Neural cell (in vitro differentiated cells): Measurements from ENCODE around the gene AHNAK.

Source experiments
- EP300 ChIP-seq: fragments of 450-650 bp; conservative IDR thresholded peaks from 2 replicates; pipeline ENCODE4 v1.6.1; 2014; ENCODE audit warnings: antibody characterized with exemption, mild to moderate bottlenecking, moderate library complexity; ENCODE audit not compliant: poor library complexity, severe bottlenecking
- MXI1 ChIP-seq: fragments of 450-650 bp; conservative IDR thresholded peaks from 2 replicates; pipeline ENCODE4 v1.6.1; 2014; ENCODE audit warnings: antibody characterized with exemption, mild to moderate bottlenecking; ENCODE audit not compliant: poor library complexity, severe bottlenecking
- SMC3 ChIP-seq: fragments of 450-650 bp; conservative IDR thresholded peaks from 2 replicates; pipeline ENCODE4 v1.6.1; 2014; ENCODE audit warnings: antibody characterized with exemption, mild to moderate bottlenecking, moderate library complexity; ENCODE audit not compliant: poor library complexity
- TF ChIP-seq, protein P1 (sequence below): fragments of 450-650 bp; IDR thresholded peaks from 2 replicates; pipeline ENCODE4 v1.5.1; 2014; ENCODE audit warnings: antibody characterized with exemption, mild to moderate bottlenecking, moderate library complexity; ENCODE audit not compliant: poor library complexity, severe bottlenecking

DNA sequence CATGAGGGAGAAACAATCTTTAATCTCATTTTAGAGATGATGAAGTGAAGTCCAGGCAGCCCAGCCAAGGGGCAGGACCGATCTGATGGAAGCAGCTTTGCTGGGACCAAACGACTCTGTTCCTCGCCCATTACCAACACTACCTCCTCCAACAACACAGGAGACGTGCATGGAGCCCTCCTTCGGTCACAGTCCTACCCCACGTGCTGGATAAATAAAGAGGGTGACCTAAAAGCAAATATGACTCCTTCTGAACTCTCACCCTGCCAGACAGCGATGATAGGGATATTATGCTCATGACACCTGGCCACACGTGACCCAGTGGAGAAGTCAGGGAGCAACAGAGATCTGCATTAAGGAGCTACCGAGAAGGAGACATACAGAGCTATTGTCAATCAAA is 101.8 kb downstream of the AHNAK start:
- TF ChIP-seq, protein P1, sequence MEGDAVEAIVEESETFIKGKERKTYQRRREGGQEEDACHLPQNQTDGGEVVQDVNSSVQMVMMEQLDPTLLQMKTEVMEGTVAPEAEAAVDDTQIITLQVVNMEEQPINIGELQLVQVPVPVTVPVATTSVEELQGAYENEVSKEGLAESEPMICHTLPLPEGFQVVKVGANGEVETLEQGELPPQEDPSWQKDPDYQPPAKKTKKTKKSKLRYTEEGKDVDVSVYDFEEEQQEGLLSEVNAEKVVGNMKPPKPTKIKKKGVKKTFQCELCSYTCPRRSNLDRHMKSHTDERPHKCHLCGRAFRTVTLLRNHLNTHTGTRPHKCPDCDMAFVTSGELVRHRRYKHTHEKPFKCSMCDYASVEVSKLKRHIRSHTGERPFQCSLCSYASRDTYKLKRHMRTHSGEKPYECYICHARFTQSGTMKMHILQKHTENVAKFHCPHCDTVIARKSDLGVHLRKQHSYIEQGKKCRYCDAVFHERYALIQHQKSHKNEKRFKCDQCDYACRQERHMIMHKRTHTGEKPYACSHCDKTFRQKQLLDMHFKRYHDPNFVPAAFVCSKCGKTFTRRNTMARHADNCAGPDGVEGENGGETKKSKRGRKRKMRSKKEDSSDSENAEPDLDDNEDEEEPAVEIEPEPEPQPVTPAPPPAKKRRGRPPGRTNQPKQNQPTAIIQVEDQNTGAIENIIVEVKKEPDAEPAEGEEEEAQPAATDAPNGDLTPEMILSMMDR: no peak
- TF ChIP-seq MXI1 (no peak), SMC3 (no peak), EP300 (no peak)
